Spleen (tissue), 11 donors: ENCODE results near the gene FREM2. TPM values are rescaled to one million over a fixed set of nuclear protein-coding genes. Genes with fewer than 3 reads are reported as not detected.

Experiments used
- DNase-seq: peaks from one replicate; pipeline ENCODE4 v3.0.0-alpha.2; 2020
- H3K27ac ChIP-seq, 8 donors: fragments of 200-600 bp; sonication (generic) in 7 of 8; 1 replicate in 4 of 8; 2 replicates in 4 of 8; pipeline versions ENCODE4 v1.5.0 to v1.8.0; 2016 to 2021; ENCODE audit warnings: inconsistent platforms in 4 of 8, mild to moderate bottlenecking in 4 of 8, moderate library complexity in 1 of 8
- H3K27me3 ChIP-seq, 7 donors: fragments of 200-600 bp; sonication (generic) in 6 of 7; replicated peaks in 1 of 7; 1 replicate in 4 of 7; 2 replicates in 3 of 7; pipeline versions ENCODE4 v1.5.0 to v1.8.0; 2016 to 2021; ENCODE audit warnings: inconsistent platforms in 3 of 7, mild to moderate bottlenecking in 1 of 7
- H3K36me3 ChIP-seq, 6 donors: fragments of 200-600 bp; sonication (generic) in 5 of 6; 1 replicate in 4 of 6; 2 replicates in 2 of 6; pipeline versions ENCODE4 v1.5.0 to v1.8.0; 2016 to 2021; ENCODE audit warnings: inconsistent platforms in 2 of 6
- H3K4me1 ChIP-seq, 6 donors: fragments of 200-600 bp; sonication (generic) in 5 of 6; 1 replicate in 3 of 6; 2 replicates in 3 of 6; pipeline versions ENCODE4 v1.5.0 to v1.8.0; 2016 to 2021; ENCODE audit warnings: inconsistent platforms in 3 of 6
- H3K4me3 ChIP-seq, 8 donors: fragments of 200-600 bp; sonication (generic) in 7 of 8; 1 replicate in 4 of 8; 2 replicates in 4 of 8; pipeline versions ENCODE4 v1.5.0 to v1.8.0; 2016 to 2021; ENCODE audit warnings: inconsistent platforms in 4 of 8, mild to moderate bottlenecking in 4 of 8, moderate library complexity in 2 of 8
- H3K9me3 ChIP-seq, 8 donors: fragments of 200-600 bp; sonication (generic) in 7 of 8; 1 replicate in 4 of 8; 2 replicates in 4 of 8; pipeline versions ENCODE4 v1.5.0 to v1.8.0; 2016 to 2021; ENCODE audit warnings: inconsistent platforms in 4 of 8
- POLR2A ChIP-seq, 3 donors: fragments of 450-650 bp; IDR thresholded peaks; one replicate each; pipeline ENCODE4 v1.5.1; 2017; ENCODE audit warnings: antibody characterized with exemption in 3 of 3, mild to moderate bottlenecking in 1 of 3
- POLR2AphosphoS5 ChIP-seq, 3 donors: sonication (generic); formaldehyde crosslinking; IDR thresholded peaks; one replicate each; pipeline ENCODE4 v1.5.1; 2017; ENCODE audit warnings: antibody characterized with exemption in 3 of 3
- WGBS, 5 donors: extraction: QIAGEN DNeasy Blood & Tissue Kit in 3 of 5; methylation state at CpG; one replicate each; pipeline versions ENCODE4 v1.1.5 to v1.1.7; 2013 to 2018; 5-methylcytosine and 5-hydroxymethylcytosine counted together
- intact Hi-C: fragments of 100-400 bp; cut with DNase I; formaldehyde crosslinking; loops from one replicate; pipeline ENCODE4 v1.15.0; 2023; ENCODE audit warnings: low total_unique reads
- polyA plus RNA-seq, 3 donors: library from polyadenylated mRNA; stranded (reverse); fragments of 200-250 nt; gene quantifications; one replicate each; pipeline ENCODE4 v1.2.1, GENCODE V29; 2013
- total RNA-seq, 7 donors: library from RNA; depleted of rRNA in 3 of 7; stranded (reverse); fragments of >200 nt in 3 of 7; fragmentation: NEBNext Ultra II Directional in 4 of 7; extraction: Animal tissue kit (Norgen Biotek cat#: 25700) in 4 of 7; gene quantifications; one replicate each; pipeline versions ENCODE4 v1.1.0 to v1.2.1, GENCODE V29; 2016 to 2021
- TF ChIP-seq, protein P1 (sequence below), 11 experiments: fragments of 200-600 bp in 7 of 11; fragments of 450-650 bp in 4 of 11; sonication (generic) in 4 of 11; IDR thresholded peaks in 8 of 11; conservative IDR thresholded peaks in 3 of 11; 1 replicate in 7 of 11; 2 replicates in 4 of 11; pipeline versions ENCODE4 v1.4.0 to v1.8.0; 2016 to 2021; ENCODE audit warnings: antibody characterized with exemption in 11 of 11, inconsistent platforms in 4 of 11, mild to moderate bottlenecking in 1 of 11
- donor health status: healthy with polysubstance abuse.
- donor health status: DM: no; HTN: no; CAD: no; lungs with moderate emphysema.
- donor health status: DM: no; HTN: no; CAD: no.
- donor health status: Bipolar disorder and iron deficiency.
- donor health status: healthy.
- donor health status: DM: no; HTN: no; CAD: no.
- donor health status: DM: yes; HTN: yes; CAD: no.

The FREM2 gene
- total and polyA plus RNA-seq, 10 donors: 0.03 to 0.93 (median 0.21) TPM; not detected in 2

DNA sequence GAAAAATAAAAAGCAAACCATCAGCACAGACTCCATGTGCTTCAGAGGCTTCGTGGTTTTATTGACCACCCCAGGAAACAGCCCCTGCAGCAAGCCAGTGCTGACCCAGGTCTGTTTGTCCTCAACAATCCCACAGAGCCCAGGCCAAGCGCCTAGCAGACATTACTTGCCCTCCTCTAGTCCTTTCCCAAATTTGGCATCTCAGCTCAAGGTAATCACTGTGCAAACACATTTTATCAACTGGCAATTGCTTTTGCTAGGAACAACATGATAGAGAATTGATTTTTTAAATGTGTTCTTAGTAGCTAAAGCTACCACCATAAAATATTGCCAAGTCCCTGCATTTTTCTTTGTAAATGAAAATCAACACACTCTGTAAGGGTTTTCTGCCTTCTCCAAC, 182.0 kb downstream of the FREM2 start:
- H3K27me3 ChIP-seq: peaks cover 0 to 3% (median 0%) of the 10 kb centered on the region in 7 donors
- H3K36me3 ChIP-seq: no peaks in the 10 kb centered on the region
- intact Hi-C loops: no loop called here
- TF ChIP-seq POLR2AphosphoS5 (IDR thresholded peaks at IDR 0.05) (no peak), POLR2A (IDR thresholded peaks at IDR 0.05) (no peak)
- TF ChIP-seq, protein P1, sequence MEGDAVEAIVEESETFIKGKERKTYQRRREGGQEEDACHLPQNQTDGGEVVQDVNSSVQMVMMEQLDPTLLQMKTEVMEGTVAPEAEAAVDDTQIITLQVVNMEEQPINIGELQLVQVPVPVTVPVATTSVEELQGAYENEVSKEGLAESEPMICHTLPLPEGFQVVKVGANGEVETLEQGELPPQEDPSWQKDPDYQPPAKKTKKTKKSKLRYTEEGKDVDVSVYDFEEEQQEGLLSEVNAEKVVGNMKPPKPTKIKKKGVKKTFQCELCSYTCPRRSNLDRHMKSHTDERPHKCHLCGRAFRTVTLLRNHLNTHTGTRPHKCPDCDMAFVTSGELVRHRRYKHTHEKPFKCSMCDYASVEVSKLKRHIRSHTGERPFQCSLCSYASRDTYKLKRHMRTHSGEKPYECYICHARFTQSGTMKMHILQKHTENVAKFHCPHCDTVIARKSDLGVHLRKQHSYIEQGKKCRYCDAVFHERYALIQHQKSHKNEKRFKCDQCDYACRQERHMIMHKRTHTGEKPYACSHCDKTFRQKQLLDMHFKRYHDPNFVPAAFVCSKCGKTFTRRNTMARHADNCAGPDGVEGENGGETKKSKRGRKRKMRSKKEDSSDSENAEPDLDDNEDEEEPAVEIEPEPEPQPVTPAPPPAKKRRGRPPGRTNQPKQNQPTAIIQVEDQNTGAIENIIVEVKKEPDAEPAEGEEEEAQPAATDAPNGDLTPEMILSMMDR (IDR thresholded peaks at IDR 0.05 in 8 of 11, conservative IDR thresholded peaks at IDR 0.05 in 3 of 11): no peak
- H3K4me3 ChIP-seq: no peak overlapping the region
- no peak for DNase-seq
- no peaks in the 10 kb centered on the region for H3K9me3 ChIP-seq
- H3K4me1 ChIP-seq: no peaks in the 10 kb centered on the region
- no peak overlapping the region for H3K27ac ChIP-seq
- 55 to 69% (median 62%) methylated on average over 2 of the region's 2 CpGs for WGBS, 5 donors

DNA sequence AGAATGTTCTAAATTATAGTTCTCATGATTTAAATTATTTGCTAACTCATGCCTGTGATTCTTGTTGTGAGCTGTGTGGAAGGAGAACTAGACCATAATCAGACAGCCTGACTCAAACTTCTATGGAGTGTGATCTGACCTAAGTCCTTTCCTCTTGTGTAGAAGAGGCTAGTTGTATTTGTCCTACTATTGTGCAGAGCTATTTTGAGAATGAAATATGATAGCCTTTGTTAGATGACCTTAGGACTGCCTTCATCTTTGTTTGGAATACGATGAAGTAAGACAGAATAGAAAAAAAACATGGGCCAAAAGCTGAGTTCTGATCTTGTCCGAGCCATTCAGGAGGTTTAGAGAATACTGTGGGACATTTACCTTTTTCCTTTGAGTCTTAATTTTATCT, 184.4 kb downstream of the FREM2 start:
- no peak for DNase-seq
- Histone ChIP-seq H3K27me3 (peaks cover 0 to 3% (median 0%) of the 10 kb centered on the region in 7 donors), H3K4me3 (no peak overlapping the region), H3K36me3 (no peaks in the 10 kb centered on the region), H3K27ac (no peak overlapping the region), H3K4me1 (no peaks in the 10 kb centered on the region), H3K9me3 (no peaks in the 10 kb centered on the region)
- TF ChIP-seq POLR2A (IDR thresholded peaks at IDR 0.05) (no peak), POLR2AphosphoS5 (IDR thresholded peaks at IDR 0.05) (no peak)
- TF ChIP-seq, protein P1 (IDR thresholded peaks at IDR 0.05 in 8 of 11, conservative IDR thresholded peaks at IDR 0.05 in 3 of 11): no peak
- 52 to 80% (median 69%) methylated on average over 2 of the region's 2 CpGs for WGBS, 5 donors
- intact Hi-C loops: no loop called here

DNA sequence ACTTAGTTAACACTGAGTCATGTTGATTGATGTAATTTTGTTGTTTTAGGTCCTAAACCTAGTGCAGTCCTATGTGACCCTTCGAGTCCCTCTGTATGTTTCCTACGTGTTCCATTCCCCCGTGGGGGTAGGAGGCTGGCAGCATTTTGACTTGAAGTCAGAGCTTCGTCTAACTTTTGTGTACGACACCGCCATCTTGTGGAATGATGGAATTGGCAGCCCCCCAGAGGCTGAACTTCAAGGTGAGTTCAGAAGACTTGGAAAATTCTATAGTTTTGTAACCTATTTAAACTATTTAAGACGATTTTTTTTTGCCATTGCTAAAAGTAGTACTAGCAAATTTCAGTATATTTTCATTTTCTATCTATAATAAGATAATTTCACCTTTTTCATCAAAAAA, 185.8 kb downstream of the FREM2 start:
- TF ChIP-seq, protein P1 (IDR thresholded peaks at IDR 0.05 in 8 of 11, conservative IDR thresholded peaks at IDR 0.05 in 3 of 11): peak in 5 of 11 experiments; percentile 26 to 47 (median 35)
- TF ChIP-seq POLR2AphosphoS5 (IDR thresholded peaks at IDR 0.05) (no peak), POLR2A (IDR thresholded peaks at IDR 0.05) (no peak)
- intact Hi-C loops: no loop called here
- Histone ChIP-seq H3K27me3 (peaks cover 0 to 3% (median 0%) of the 10 kb centered on the region in 7 donors), H3K9me3 (no peaks in the 10 kb centered on the region), H3K4me3 (no peak overlapping the region), H3K36me3 (no peaks in the 10 kb centered on the region), H3K27ac (no peak overlapping the region), H3K4me1 (no peaks in the 10 kb centered on the region)
- 14 to 28% (median 19%) methylated on average over 7 of the region's 7 CpGs for WGBS, 5 donors
- DNase-seq: no peak

DNA sequence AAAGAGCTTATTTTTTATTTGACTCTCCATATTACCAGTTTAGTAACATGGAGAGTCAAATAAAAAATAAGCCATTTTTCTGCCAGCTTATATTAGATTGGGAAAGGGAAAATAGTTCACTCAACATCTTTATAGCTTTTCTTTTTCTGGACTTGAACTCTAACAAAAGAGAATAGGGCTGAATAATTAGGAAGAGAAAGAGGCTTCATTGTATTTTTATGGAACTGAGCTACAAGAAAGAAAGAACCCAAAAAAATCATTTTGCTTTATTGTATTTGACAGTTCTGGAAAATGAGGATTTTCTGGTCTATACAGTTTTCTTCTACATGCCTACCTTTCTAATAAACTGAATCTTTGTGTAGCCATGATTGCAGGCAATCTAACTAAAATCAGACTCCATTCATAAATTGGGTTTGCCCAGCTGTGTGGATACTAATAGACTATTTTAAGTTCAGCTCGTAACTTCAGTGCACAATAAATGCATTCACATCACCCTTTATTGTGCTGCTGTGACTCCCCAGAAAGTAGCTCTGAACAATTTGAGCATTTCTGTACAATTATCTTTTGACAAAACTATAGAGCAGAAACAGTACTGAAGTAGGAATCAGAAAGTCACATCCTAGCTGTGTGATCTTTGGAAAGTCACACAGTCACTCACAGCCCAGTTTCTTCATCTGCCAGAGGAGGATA, 188.5 kb downstream of the FREM2 start:
- WGBS, 5 donors: 64 to 88% (median 80%) methylated on average over 1 of the region's 1 CpG
- peaks cover 0 to 4% (median 0%) of the 10 kb centered on the region in 6 donors for H3K4me1 ChIP-seq
- no peak overlapping the region for H3K27ac ChIP-seq
- H3K36me3 ChIP-seq: no peaks in the 10 kb centered on the region
- no peak for DNase-seq
- intact Hi-C loops: no loop called here
- no peaks in the 10 kb centered on the region for H3K9me3 ChIP-seq
- peaks cover 0 to 3% (median 0%) of the 10 kb centered on the region in 7 donors for H3K27me3 ChIP-seq
- TF ChIP-seq, protein P1 (IDR thresholded peaks at IDR 0.05 in 8 of 11, conservative IDR thresholded peaks at IDR 0.05 in 3 of 11): no peak
- no peak for TF ChIP-seq POLR2A (IDR thresholded peaks at IDR 0.05)
- no peak for TF ChIP-seq POLR2AphosphoS5 (IDR thresholded peaks at IDR 0.05)
- H3K4me3 ChIP-seq: no peak overlapping the region
